Activated T-cell treated with anti-CD3 and anti-CD28 coated beads, Interleukin-2, amount 50 U/mL, for 4 hours (primary cell): ENCODE data around the gene COA1. TPM values are rescaled to one million over a fixed set of nuclear protein-coding genes. Genes with fewer than 3 reads are reported as not detected.

Experiments
- ATAC-seq, 2 donors: fragments of 200-7000 bp; cut with Tn5 transposase; one replicate each; pipeline ENCODE4 v1.10.0; 2021
- DNase-seq: peaks from one replicate; pipeline ENCODE4 v3.0.0-alpha.2; 2020
- H3K27me3 Mint-ChIP-seq: one replicate; pipeline ENCODE4 v1.8.0; 2021; ENCODE audit warnings: low read depth, mixed read lengths
- H3K36me3 Mint-ChIP-seq: one replicate; pipeline ENCODE4 v1.8.0; 2022; ENCODE audit warnings: mixed read lengths; ENCODE audit not compliant: insufficient read depth
- H3K4me1 Mint-ChIP-seq: one replicate; pipeline ENCODE4 v1.8.0; 2021; ENCODE audit warnings: low read depth, mixed read lengths
- H3K4me3 Mint-ChIP-seq: one replicate; pipeline ENCODE4 v1.8.0; 2021; ENCODE audit warnings: mild to moderate bottlenecking, moderate library complexity, mixed read lengths
- H3K9me3 Mint-ChIP-seq: one replicate; pipeline ENCODE4 v1.8.0; 2021; ENCODE audit warnings: mixed read lengths
- total RNA-seq, 3 donors: library from RNA; stranded (reverse); gene quantifications; one replicate each; pipeline ENCODE4 v1.2.1, GENCODE V29; 2021

Gene COA1
- total RNA-seq, 3 donors from 2014 or later: 51.4 to 56.7 (median 51.5) TPM

DNA sequence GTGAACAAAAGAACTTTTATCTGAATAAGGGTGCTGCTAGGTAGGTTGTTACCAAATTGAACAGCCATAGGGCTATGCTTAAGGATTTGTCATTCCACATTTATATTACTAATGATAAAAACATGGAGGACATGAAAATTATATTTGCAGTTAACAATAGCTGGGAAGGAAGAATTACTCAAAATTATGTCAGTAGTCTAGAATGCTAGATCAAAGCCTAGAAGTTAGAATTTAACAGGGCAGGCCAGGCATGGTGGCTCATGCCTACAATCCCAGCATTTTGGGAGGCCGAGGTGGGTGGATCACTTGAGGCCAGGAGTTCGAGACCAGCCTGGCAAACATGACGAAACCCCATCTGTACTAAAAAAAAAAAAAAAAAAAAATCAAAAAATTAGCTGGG lies 137.0 kb downstream of the COA1 start:
- peak overlapping the region; percentile 58 for H3K4me3 Mint-ChIP-seq
- peaks cover 18% of the 10 kb centered on the region for H3K36me3 Mint-ChIP-seq

DNA sequence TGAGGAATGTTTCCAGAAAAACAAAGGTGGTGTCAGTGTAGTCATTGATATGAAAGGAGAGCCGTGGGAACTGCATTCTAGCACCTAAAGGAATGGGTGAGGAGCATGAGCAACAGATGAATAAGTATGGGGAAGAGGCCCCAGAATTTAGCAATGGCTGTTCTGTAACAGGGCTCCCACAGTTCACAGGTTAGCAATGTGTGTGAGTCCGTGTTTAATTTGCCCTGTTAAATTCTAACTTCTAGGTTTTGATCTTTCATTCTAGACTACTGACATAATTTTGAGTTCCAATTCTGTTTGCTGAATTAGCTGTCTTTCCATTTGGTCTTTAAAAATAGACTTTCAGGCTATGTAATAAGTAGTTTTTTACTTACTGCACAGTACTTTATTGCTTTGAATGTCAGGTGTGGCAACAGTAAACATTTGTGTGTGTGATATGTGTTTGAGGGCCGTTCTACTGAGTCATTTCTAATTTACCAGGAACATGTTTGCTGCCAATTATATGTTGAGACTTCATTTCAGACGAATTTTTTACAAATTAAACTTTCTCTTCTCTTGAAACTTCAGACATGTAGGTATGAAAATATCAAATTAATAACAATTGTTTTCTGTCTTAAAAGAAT lies 137.7 kb downstream of the COA1 start:
- H3K36me3 Mint-ChIP-seq: peaks cover 16% of the 10 kb centered on the region
- H3K4me3 Mint-ChIP-seq: peak overlapping the region; percentile 58
- peaks cover 78% of the 10 kb centered on the region for H3K4me1 Mint-ChIP-seq
- no peak for DNase-seq
- H3K27me3 Mint-ChIP-seq: no peaks in the 10 kb centered on the region
- no peaks in the 10 kb centered on the region for H3K9me3 Mint-ChIP-seq
- ATAC-seq: peak; percentile 51 to 60

More for the DNA sequence above, 137.0 kb downstream of the COA1 start:
- no peaks in the 10 kb centered on the region for H3K27me3 Mint-ChIP-seq
- H3K9me3 Mint-ChIP-seq: no peaks in the 10 kb centered on the region
- no peak for ATAC-seq
- peaks cover 77% of the 10 kb centered on the region for H3K4me1 Mint-ChIP-seq
- no peak for DNase-seq

- H3K4me1 Mint-ChIP-seq: peaks cover 82% of the 10 kb centered on the region
- peak overlapping the region; percentile 58 for H3K4me3 Mint-ChIP-seq
- no peaks in the 10 kb centered on the region for H3K27me3 Mint-ChIP-seq
- H3K9me3 Mint-ChIP-seq: no peaks in the 10 kb centered on the region
- DNase-seq: no peak
- ATAC-seq: peak; percentile 65 to 68
- peaks cover 16% of the 10 kb centered on the region for H3K36me3 Mint-ChIP-seq
These were observed 138.3 kb downstream of the COA1 start for GRCh38 chr7:43590862-43591557.

GRCh38 chr7:43589728-43590127 lies 139.6 kb downstream of the COA1 start:
- Mint-ChIP-seq H3K27me3 (no peaks in the 10 kb centered on the region), H3K9me3 (no peaks in the 10 kb centered on the region)
- ATAC-seq: no peak

More at GRCh38 chr7:43589728-43590127, 139.6 kb downstream of the COA1 start:
- peak overlapping the region; percentile 28 for H3K4me3 Mint-ChIP-seq
- DNase-seq: no peak
- H3K36me3 Mint-ChIP-seq: peaks cover 11% of the 10 kb centered on the region
- H3K4me1 Mint-ChIP-seq: peaks cover 80% of the 10 kb centered on the region

Other genes starting within 250 kb of the COA1 start
- gene STK17A, start 146.4 kb downstream of the COA1 start, total RNA-seq: 10 to 100 TPM; 32.0 to 40.1 (median 33.3) TPM
- 10 to 100 TPM; 20.7 to 24.9 (median 23.7) TPM for gene BLVRA, start 29.2 kb upstream of the COA1 start, total RNA-seq
- 100 to 1,000 TPM; 158 to 193 (median 184) TPM for gene MRPS24, start 140.0 kb upstream of the COA1 start, total RNA-seq
- gene URGCP, start 177.1 kb upstream of the COA1 start, total RNA-seq: 10 to 100 TPM; 31.7 to 32.6 (median 32.5) TPM
- gene UBE2D4, start 196.9 kb upstream of the COA1 start, total RNA-seq: 10 to 100 TPM; 20.9 to 25.8 (median 22.7) TPM